H1 (cell line): Measurements from ENCODE around the gene DOK1. TPM values are rescaled to one million over a fixed set of nuclear protein-coding genes. Genes with fewer than 3 reads are reported as not detected.

Source experiments
- CTCF ChIA-PET: fragments of 300-600 bp; sonication (Branson Sonifier 250); formaldehyde crosslinking; loops from one replicate; lab custom pipeline; 2021; ENCODE audit not compliant: partially characterized antibody; lab: Charles Lee
- POLR2A ChIA-PET: fragments of 300-600 bp; sonication (Branson Sonifier 250); formaldehyde crosslinking; loops from one replicate; lab custom pipeline; 2021; ENCODE audit warnings: inconsistent platforms; ENCODE audit not compliant: partially characterized antibody; lab: Charles Lee
- DNase-seq, 2 experiments: peaks; one replicate each; pipeline versions ENCODE4 v3.0.0 to v3.0.0-alpha.2; 2010 to 2022; ENCODE audit warnings: low spot score in 2 of 2, low read depth in 1 of 2, mixed read lengths in 1 of 2
- FAIRE-seq: peaks from 2 replicates; lab custom pipeline; 2011; peaks lifted over from hg19 to GRCh38; lab: Jason Lieb, UNC
- H2AFZ ChIP-seq: 2 replicates; pipeline ENCODE4 v1.8.1; 2012; ENCODE audit warnings: low read length, inconsistent platforms
- H2AK5ac ChIP-seq: 2 replicates; pipeline ENCODE4 v1.6.1; 2013; ENCODE audit warnings: low read depth, low read length
- H2BK120ac ChIP-seq: replicated peaks from 2 replicates; pipeline ENCODE3; 2013; ENCODE audit warnings: low read depth, low read length, inconsistent platforms
- H2BK12ac ChIP-seq: 2 replicates; pipeline ENCODE4 v1.6.1; 2013; ENCODE audit warnings: low read depth, low read length
- H2BK15ac ChIP-seq: 2 replicates; pipeline ENCODE4 v1.6.1; 2013; ENCODE audit warnings: low read length
- H2BK20ac ChIP-seq: 2 replicates; pipeline ENCODE4 v1.6.1; 2013; ENCODE audit warnings: low read length
- H2BK5ac ChIP-seq: 2 replicates; pipeline ENCODE4 v1.6.1; 2013; ENCODE audit warnings: low read depth, low read length
- H3K14ac ChIP-seq: 2 replicates; pipeline ENCODE4 v1.6.1; 2013; ENCODE audit warnings: inconsistent platforms; ENCODE audit not compliant: insufficient read length
- H3K18ac ChIP-seq: 2 replicates; pipeline ENCODE4 v1.6.1; 2013; ENCODE audit warnings: low read length; ENCODE audit errors: extremely low read depth
- H3K23ac ChIP-seq: 2 replicates; pipeline ENCODE4 v1.6.1; 2013; ENCODE audit warnings: inconsistent platforms; ENCODE audit not compliant: insufficient read length
- H3K23me2 ChIP-seq: 2 replicates; pipeline ENCODE4 v1.6.1; 2013; ENCODE audit warnings: low read depth, low read length
- H3K27ac ChIP-seq: 2 replicates; pipeline ENCODE4 v1.6.1; 2011; ENCODE audit warnings: low read depth, low read length, inconsistent platforms
- H3K27me3 ChIP-seq, 4 experiments: replicated peaks in 1 of 4; 1 replicate in 1 of 4; 2 replicates in 3 of 4; pipeline versions ENCODE4 v1.6.1 to v1.8.1; 2011 to 2013; ENCODE audit warnings: low read length in 3 of 4, mild to moderate bottlenecking in 3 of 4, inconsistent platforms in 2 of 4, mixed read lengths in 2 of 4, moderate library complexity in 1 of 4; ENCODE audit not compliant: control insufficient read depth in 3 of 4, insufficient read depth in 3 of 4; ENCODE audit errors: extremely low read depth in 1 of 4
- H3K36me3 ChIP-seq, 4 experiments: 2 replicates each; pipeline versions ENCODE4 v1.6.1 to v1.8.1; 2011 to 2013; ENCODE audit warnings: mild to moderate bottlenecking in 4 of 4, low read length in 3 of 4, moderate library complexity in 2 of 4, control low read depth in 1 of 4, inconsistent platforms in 1 of 4; ENCODE audit not compliant: insufficient read depth in 4 of 4, control insufficient read depth in 2 of 4
- H3K4ac ChIP-seq: replicated peaks from 2 replicates; pipeline ENCODE3; 2013; ENCODE audit warnings: low read length, low read depth, mixed read lengths, inconsistent platforms; ENCODE audit not compliant: insufficient read length
- H3K4me1 ChIP-seq, 4 experiments: replicated peaks in 1 of 4; 1 replicate in 1 of 4; 2 replicates in 3 of 4; pipeline versions ENCODE4 v1.6.1 to v1.8.1; 2011 to 2013; ENCODE audit warnings: low read length in 3 of 4, inconsistent platforms in 2 of 4, mixed read lengths in 1 of 4; ENCODE audit not compliant: insufficient read depth in 4 of 4, control insufficient read depth in 3 of 4
- H3K4me2 ChIP-seq, 2 experiments: 2 replicates each; pipeline versions ENCODE4 v1.6.1 to v1.8.1; 2011 to 2013; ENCODE audit warnings: low read depth in 2 of 2, low read length in 2 of 2, control low read depth in 1 of 2, inconsistent platforms in 1 of 2, mild to moderate bottlenecking in 1 of 2; ENCODE audit not compliant: insufficient read depth in 1 of 2
- H3K4me3 ChIP-seq, 4 experiments: fragments of 200-600, 300-600 bp in 1 of 4; sonication (generic), shearing (Covaris generic), sonication (Bioruptor Twin) in 1 of 4; 2 replicates each; pipeline versions ENCODE4 v1.5.1 to v1.8.1; 2011 to 2016; ENCODE audit warnings: low read length in 4 of 4, low read depth in 3 of 4, control low read depth in 2 of 4, inconsistent platforms in 2 of 4, mild to moderate bottlenecking in 2 of 4, mixed read lengths in 1 of 4, moderate library complexity in 1 of 4; ENCODE audit not compliant: insufficient read depth in 2 of 4; ENCODE audit errors: extremely low read depth in 1 of 4
- H3K56ac ChIP-seq: replicated peaks from 2 replicates; pipeline ENCODE3; 2013; ENCODE audit warnings: low read depth, mild to moderate bottlenecking, mixed read lengths, low read length, inconsistent platforms; ENCODE audit not compliant: insufficient read length
- H3K79me1 ChIP-seq: 2 replicates; pipeline ENCODE4 v1.6.1; 2013; ENCODE audit warnings: low read depth, low read length, control low read depth
- H3K79me2 ChIP-seq, 2 experiments: 2 replicates each; pipeline versions ENCODE4 v1.6.1 to v1.8.1; 2012 to 2013; ENCODE audit warnings: low read length in 2 of 2, mild to moderate bottlenecking in 2 of 2, inconsistent platforms in 1 of 2; ENCODE audit not compliant: insufficient read depth in 2 of 2, control insufficient read depth in 1 of 2
- H3K9ac ChIP-seq, 4 experiments: replicated peaks in 1 of 4; 1 replicate in 1 of 4; 2 replicates in 3 of 4; pipeline versions ENCODE4 v1.6.1 to v1.8.1; 2011 to 2013; ENCODE audit warnings: low read depth in 3 of 4, low read length in 3 of 4, control low read depth in 2 of 4, mild to moderate bottlenecking in 2 of 4, moderate library complexity in 2 of 4, inconsistent platforms in 1 of 4; ENCODE audit errors: extremely low read depth in 1 of 4
- H3K9me3 ChIP-seq, 2 experiments: 2 replicates each; pipeline versions ENCODE4 v1.6.1 to v1.8.1; 2012 to 2013; ENCODE audit warnings: mild to moderate bottlenecking in 2 of 2, moderate library complexity in 2 of 2, control low read depth in 1 of 2, inconsistent platforms in 1 of 2, low read depth in 1 of 2, low read length in 1 of 2, mixed read lengths in 1 of 2; ENCODE audit not compliant: insufficient read depth in 2 of 2
- H4K20me1 ChIP-seq, 2 experiments: replicated peaks in 1 of 2; 2 replicates each; pipeline versions ENCODE3 to v1.8.1; 2011 to 2013; ENCODE audit warnings: inconsistent platforms in 2 of 2, low read length in 2 of 2, mild to moderate bottlenecking in 1 of 2; ENCODE audit not compliant: insufficient read depth in 2 of 2, control insufficient read depth in 1 of 2
- H4K5ac ChIP-seq: 2 replicates; pipeline ENCODE4 v1.6.1; 2013; ENCODE audit warnings: low read length, low read depth, mixed read lengths, inconsistent platforms; ENCODE audit not compliant: insufficient read length
- H4K8ac ChIP-seq: 2 replicates; pipeline ENCODE4 v1.8.0; 2013; ENCODE audit warnings: mild to moderate bottlenecking, moderate library complexity, low read length, inconsistent platforms; ENCODE audit not compliant: insufficient read depth; ENCODE audit errors: extremely low read depth
- H4K91ac ChIP-seq: replicated peaks from 2 replicates; pipeline ENCODE3; 2013; ENCODE audit warnings: low read length, mixed read lengths, inconsistent platforms; ENCODE audit not compliant: insufficient read length
- ASH2L ChIP-seq: fragments of 200-600, 300-600 bp; sonication (generic); IDR thresholded peaks from one replicate; pipeline ENCODE4 v1.7.1; 2017; ENCODE audit warnings: low read length
- BACH1 ChIP-seq: IDR thresholded peaks from 2 replicates; pipeline ENCODE4 v1.6.1; 2012; ENCODE audit warnings: low read length, improper control_type of control experiment
- BCL11A ChIP-seq, 2 experiments: IDR thresholded peaks; one replicate each; pipeline ENCODE4 v1.6.1; 2011; ENCODE audit warnings: low read depth in 2 of 2, low read length in 2 of 2, mild to moderate bottlenecking in 2 of 2
- CREB1 ChIP-seq: IDR thresholded peaks from 2 replicates; pipeline ENCODE4 v1.6.1; 2012; ENCODE audit warnings: inconsistent platforms
- E2F6 ChIP-seq: IDR thresholded peaks from 2 replicates; pipeline ENCODE4 v1.6.1; 2012; ENCODE audit warnings: inconsistent platforms
- KDM5A ChIP-seq: fragments of 200-600 bp; IDR thresholded peaks from 2 replicates; pipeline ENCODE4 v1.7.1; 2012; ENCODE audit warnings: mild to moderate bottlenecking, low read length, inconsistent platforms, mixed read lengths
- MAFK ChIP-seq: IDR thresholded peaks from 2 replicates; pipeline ENCODE4 v1.6.1; 2012; ENCODE audit warnings: low read depth, mild to moderate bottlenecking, improper control_type of control experiment, low read length
- POLR2AphosphoS5 ChIP-seq: IDR thresholded peaks from 2 replicates; pipeline ENCODE4 v1.6.1; 2011; ENCODE audit warnings: low read depth, low read length
- RFX5 ChIP-seq: IDR thresholded peaks from 2 replicates; pipeline ENCODE4 v1.6.1; 2011; ENCODE audit warnings: low read depth, low read length, improper control_type of control experiment, borderline replicate concordance
- TBP ChIP-seq: IDR thresholded peaks from 2 replicates; pipeline ENCODE4 v1.6.1; 2011; ENCODE audit warnings: low read depth, low read length, improper control_type of control experiment
- WGBS, 2 experiments: shearing (Covaris generic) in 1 of 2; methylation state at CpG; one replicate each; pipeline versions ENCODE4 v1.1.6 to v1.1.7; 2013 to 2015; ENCODE audit warnings: low lambda C conversion rate in 2 of 2, mixed read lengths in 2 of 2, inconsistent platforms in 1 of 2, low coverage in 1 of 2, missing lambda C conversion rate in 1 of 2; ENCODE audit not compliant: insufficient replicate concordance in 2 of 2, insufficient coverage in 1 of 2, insufficient read length in 1 of 2; ENCODE audit errors: extremely low coverage in 1 of 2, missing lambda C conversion rate in 1 of 2; 5-methylcytosine and 5-hydroxymethylcytosine counted together
- polyA plus RNA-seq, 7 experiments: library from polyadenylated mRNA; depleted of rRNA in 3 of 7; stranded (reverse) in 5 of 7; unstranded in 2 of 7; fragments of >200 nt in 5 of 7; fragments of 200-250 nt in 2 of 7; gene quantifications; 1 replicate in 5 of 7; 2 replicates in 1 of 7; 4 replicates in 1 of 7; pipeline versions ENCODE4 v1.2.1 to v1.2.3, GENCODE V29; 2011 to 2013; ENCODE audit warnings: missing spikeins in 2 of 7, mixed read lengths in 2 of 7
- total RNA-seq: library from RNA; stranded (reverse); fragmentation: NEBNext Ultra II Directional; extraction: Animal tissue kit (Norgen Biotek cat#: 25700); gene quantifications from 2 replicates; pipeline ENCODE4 v1.2.1, GENCODE V29; 2021
- TF ChIP-seq, protein P1 (sequence below): IDR thresholded peaks from 2 replicates; pipeline ENCODE4 v1.6.1; 2011; ENCODE audit warnings: low read depth, mild to moderate bottlenecking, low read length; ENCODE audit not compliant: insufficient read depth
- TF ChIP-seq, protein P2 (sequence below): IDR thresholded peaks from 2 replicates; pipeline ENCODE4 v1.6.1; 2012; ENCODE audit warnings: low read length, inconsistent platforms

DOK1 gene
- total and polyA plus RNA-seq, 2 of the 8 experiments (the other 6 are each of a cell fraction or from before 2014, with no cell fraction given): 11.0 to 14.3 TPM

DNA sequence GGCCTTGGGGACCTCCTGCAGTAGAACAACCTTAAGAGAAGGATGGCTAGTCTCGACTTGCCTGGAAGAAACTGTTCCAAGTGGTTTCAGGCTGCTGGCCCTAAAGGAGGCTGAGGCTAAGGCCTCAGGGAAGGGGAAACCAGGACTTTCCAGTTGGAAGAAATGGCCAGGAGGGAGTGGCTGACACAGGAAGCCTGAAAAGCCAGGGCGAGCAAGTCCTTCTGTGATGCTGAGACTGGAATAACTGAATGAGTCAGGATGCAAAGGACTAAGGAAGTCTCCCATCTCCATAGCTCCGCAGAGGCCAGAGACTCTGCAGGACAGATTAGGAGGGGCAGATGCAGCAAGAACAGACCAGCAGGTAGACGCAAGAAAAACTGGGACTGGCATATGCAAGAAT lies 17.4 kb upstream of the DOK1 start:
- Histone ChIP-seq H3K14ac (no peak overlapping the region), H2BK12ac (no peak overlapping the region), H3K18ac (no peak overlapping the region), H3K4ac (no peak overlapping the region), H2AK5ac (no peak overlapping the region), H4K5ac (no peak overlapping the region), H2BK20ac (no peak overlapping the region), H3K4me3 (no peak overlapping the region), H3K27me3 (no peaks in the 10 kb centered on the region), H3K56ac (no peak overlapping the region), H3K23me2 (no peaks in the 10 kb centered on the region; the same call in 1 of the 2 replicates), H3K9me3 (no peaks in the 10 kb centered on the region), H2AFZ (no peak overlapping the region), H4K8ac (no peak overlapping the region), H3K79me1 (no peaks in the 10 kb centered on the region), H3K4me1 (no peaks in the 10 kb centered on the region; a peak in 1 of 7 replicates), H4K20me1 (peaks cover 3 to 10% of the 10 kb centered on the region in 2 experiments), H3K27ac (no peak overlapping the region), H4K91ac (no peak overlapping the region), H2BK15ac (no peak overlapping the region), H3K79me2 (no peaks in the 10 kb centered on the region), H3K4me2 (no peak overlapping the region), H2BK5ac (no peak overlapping the region), H3K23ac (no peak overlapping the region), H3K36me3 (peaks cover 2 to 17% (median 8%) of the 10 kb centered on the region in 4 experiments; a peak in 7 of 8 replicates), H3K9ac (no peak overlapping the region), H2BK120ac (no peak overlapping the region)
- DNase-seq: no peak
- FAIRE-seq: no peak
- WGBS, 2 experiments: 78% methylated on average over 4 of the region's 4 CpGs; no CpG with 5 or more reads in 1 of the 2 experiments
- ChIA-PET POLR2A (interaction anchor here (1.2 kb wide), 1 partner anchor 18 kb away, joined by 3 read pairs; no protein-coding TSS in a partner anchor), CTCF (no interaction called here)
- TF ChIP-seq, protein P1, sequence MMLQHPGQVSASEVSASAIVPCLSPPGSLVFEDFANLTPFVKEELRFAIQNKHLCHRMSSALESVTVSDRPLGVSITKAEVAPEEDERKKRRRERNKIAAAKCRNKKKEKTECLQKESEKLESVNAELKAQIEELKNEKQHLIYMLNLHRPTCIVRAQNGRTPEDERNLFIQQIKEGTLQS: no peak
- TF ChIP-seq BACH1 (no peak), MAFK (no peak), CREB1 (no peak), ASH2L (no peak), TBP (no peak), RFX5 (no peak), E2F6 (no peak), KDM5A (no peak), BCL11A (IDR thresholded peaks at IDR 0.05; ENCODE audit: low read depth in 2 of 2, low read length in 2 of 2) (no peak), POLR2AphosphoS5 (no peak)
- TF ChIP-seq, protein P2, sequence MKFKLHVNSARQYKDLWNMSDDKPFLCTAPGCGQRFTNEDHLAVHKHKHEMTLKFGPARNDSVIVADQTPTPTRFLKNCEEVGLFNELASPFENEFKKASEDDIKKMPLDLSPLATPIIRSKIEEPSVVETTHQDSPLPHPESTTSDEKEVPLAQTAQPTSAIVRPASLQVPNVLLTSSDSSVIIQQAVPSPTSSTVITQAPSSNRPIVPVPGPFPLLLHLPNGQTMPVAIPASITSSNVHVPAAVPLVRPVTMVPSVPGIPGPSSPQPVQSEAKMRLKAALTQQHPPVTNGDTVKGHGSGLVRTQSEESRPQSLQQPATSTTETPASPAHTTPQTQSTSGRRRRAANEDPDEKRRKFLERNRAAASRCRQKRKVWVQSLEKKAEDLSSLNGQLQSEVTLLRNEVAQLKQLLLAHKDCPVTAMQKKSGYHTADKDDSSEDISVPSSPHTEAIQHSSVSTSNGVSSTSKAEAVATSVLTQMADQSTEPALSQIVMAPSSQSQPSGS: no peak
